BJ (cell line): Measurements from ENCODE around the gene LRRTM1. TPM values are rescaled to one million over a fixed set of nuclear protein-coding genes. Genes with fewer than 3 reads are reported as not detected.

ENCODE experiments used
- CTCF ChIA-PET: fragments of 350-600 bp; formaldehyde crosslinking; extraction: SDS; loops from one replicate; lab custom pipeline; 2021; ENCODE audit warnings: antibody characterized with exemption, inconsistent platforms; lab: Yijun Ruan, JAX
- POLR2A ChIA-PET: fragments of 300-600 bp; sonication (Branson Sonifier 250); formaldehyde crosslinking; extraction: SDS; loops from one replicate; lab custom pipeline; 2021; ENCODE audit warnings: antibody characterized with exemption; lab: Charles Lee
- DNase-seq: peaks from one replicate; pipeline ENCODE4 v3.0.0-alpha.2; 2011; ENCODE audit warnings: low read depth
- H3K27me3 ChIP-seq: 2 replicates; pipeline ENCODE4 v1.6.0; 2011; ENCODE audit warnings: low read length; ENCODE audit not compliant: control insufficient read depth, insufficient read depth
- H3K36me3 ChIP-seq: 2 replicates; pipeline ENCODE4 v1.5.1; 2011; ENCODE audit warnings: low read length; ENCODE audit not compliant: control insufficient read depth, insufficient read depth
- H3K4me3 ChIP-seq: 2 replicates; pipeline ENCODE4 v1.5.1; 2011; ENCODE audit warnings: low read depth, mild to moderate bottlenecking, control low read depth, low read length
- polyA plus RNA-seq: library from polyadenylated mRNA; depleted of rRNA; stranded (reverse); fragments of >200 nt; gene quantifications from 2 replicates; pipeline ENCODE4 v1.2.3, GENCODE V29; 2011
- TF ChIP-seq, protein P1 (sequence below): IDR thresholded peaks from 2 replicates; pipeline ENCODE4 v1.5.1; 2011; ENCODE audit warnings: low read depth, mild to moderate bottlenecking, control low read depth, inconsistent platforms, low read length, moderate library complexity; ENCODE audit not compliant: insufficient read depth

LRRTM1 gene
- polyA plus RNA-seq, 1 experiment = not detected

GRCh38 chr2:80299661-80300060, 4.9 kb downstream of the LRRTM1 start:
- H3K36me3 ChIP-seq = no peaks in the 10 kb centered on the region
- H3K4me3 ChIP-seq = no peak overlapping the region
- TF ChIP-seq, protein P1, sequence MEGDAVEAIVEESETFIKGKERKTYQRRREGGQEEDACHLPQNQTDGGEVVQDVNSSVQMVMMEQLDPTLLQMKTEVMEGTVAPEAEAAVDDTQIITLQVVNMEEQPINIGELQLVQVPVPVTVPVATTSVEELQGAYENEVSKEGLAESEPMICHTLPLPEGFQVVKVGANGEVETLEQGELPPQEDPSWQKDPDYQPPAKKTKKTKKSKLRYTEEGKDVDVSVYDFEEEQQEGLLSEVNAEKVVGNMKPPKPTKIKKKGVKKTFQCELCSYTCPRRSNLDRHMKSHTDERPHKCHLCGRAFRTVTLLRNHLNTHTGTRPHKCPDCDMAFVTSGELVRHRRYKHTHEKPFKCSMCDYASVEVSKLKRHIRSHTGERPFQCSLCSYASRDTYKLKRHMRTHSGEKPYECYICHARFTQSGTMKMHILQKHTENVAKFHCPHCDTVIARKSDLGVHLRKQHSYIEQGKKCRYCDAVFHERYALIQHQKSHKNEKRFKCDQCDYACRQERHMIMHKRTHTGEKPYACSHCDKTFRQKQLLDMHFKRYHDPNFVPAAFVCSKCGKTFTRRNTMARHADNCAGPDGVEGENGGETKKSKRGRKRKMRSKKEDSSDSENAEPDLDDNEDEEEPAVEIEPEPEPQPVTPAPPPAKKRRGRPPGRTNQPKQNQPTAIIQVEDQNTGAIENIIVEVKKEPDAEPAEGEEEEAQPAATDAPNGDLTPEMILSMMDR = no peak
- DNase-seq = no peak
- H3K27me3 ChIP-seq = peaks cover 19% of the 10 kb centered on the region
- ChIA-PET CTCF (interaction anchor here (1.0 to 1.1 kb wide), 2 partner anchors 10 to 61 kb away, joined by 3 read pairs; no protein-coding TSS in a partner anchor), POLR2A (interaction anchor here (0.6 kb wide), 1 partner anchor 61 kb away, joined by 9 read pairs; no protein-coding TSS in a partner anchor)

- H3K4me3 ChIP-seq = no peak overlapping the region
- peaks cover 17% of the 10 kb centered on the region for H3K27me3 ChIP-seq
- no peaks in the 10 kb centered on the region for H3K36me3 ChIP-seq
- ChIA-PET CTCF (interaction anchor here (0.7 to 1.1 kb wide), 2 partner anchors 11 to 50 kb away, joined by 3 read pairs; no protein-coding TSS in a partner anchor), POLR2A (interaction anchor here (0.6 kb wide), 1 partner anchor 61 kb away, joined by 9 read pairs; no protein-coding TSS in a partner anchor)
- no peak for DNase-seq
- TF ChIP-seq, protein P1 = no peak
Observed at GRCh38 chr2:80298954-80299353, 5.6 kb downstream of the LRRTM1 start.

DNA sequence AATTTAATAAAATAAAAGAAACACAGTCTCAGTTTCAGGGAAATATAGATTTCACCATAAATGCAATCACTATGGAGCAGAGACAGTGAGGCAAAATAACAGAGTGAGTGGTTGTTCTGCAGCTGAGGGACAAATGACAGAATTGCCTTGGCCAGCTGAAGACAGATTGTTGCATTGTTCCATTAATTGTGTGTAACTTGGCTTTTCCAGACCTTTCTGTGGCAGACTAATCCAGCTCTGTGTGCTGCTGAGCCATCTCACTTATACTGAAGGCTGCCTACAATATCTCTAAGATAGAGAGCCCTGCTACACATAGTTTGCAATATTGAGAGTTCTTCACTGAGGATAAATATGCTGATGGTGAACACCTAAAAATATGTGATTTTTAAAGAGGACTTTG, 11.5 kb downstream of the LRRTM1 start:
- CTCF ChIA-PET = no interaction called here
- DNase-seq = no peak
- Histone ChIP-seq H3K4me3 (no peak overlapping the region), H3K36me3 (no peaks in the 10 kb centered on the region), H3K27me3 (no peaks in the 10 kb centered on the region; the same call in 1 of the 2 replicates)
- POLR2A ChIA-PET = no interaction called here
- TF ChIP-seq, protein P1 = no peak

DNA sequence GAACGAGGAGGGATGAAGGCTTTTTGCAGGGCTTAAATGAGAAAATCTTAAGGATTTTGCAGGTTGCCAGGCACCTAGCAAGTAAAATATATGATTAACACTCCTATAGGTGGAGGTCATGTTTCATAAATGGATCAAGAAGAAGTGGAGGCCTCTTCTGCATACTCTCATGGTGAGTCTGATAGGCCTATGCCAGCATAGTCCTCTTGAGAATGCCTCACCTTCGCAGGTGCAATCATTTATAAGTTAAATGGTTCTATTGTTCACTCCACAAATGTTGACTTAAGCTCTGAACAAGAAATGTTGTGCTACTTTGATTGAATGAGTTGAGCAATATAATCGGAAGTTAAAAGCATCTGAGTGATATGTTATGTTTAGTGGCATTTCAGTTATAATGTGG, 12.1 kb downstream of the LRRTM1 start:
- POLR2A ChIA-PET = no interaction called here
- CTCF ChIA-PET = no interaction called here

DNA sequence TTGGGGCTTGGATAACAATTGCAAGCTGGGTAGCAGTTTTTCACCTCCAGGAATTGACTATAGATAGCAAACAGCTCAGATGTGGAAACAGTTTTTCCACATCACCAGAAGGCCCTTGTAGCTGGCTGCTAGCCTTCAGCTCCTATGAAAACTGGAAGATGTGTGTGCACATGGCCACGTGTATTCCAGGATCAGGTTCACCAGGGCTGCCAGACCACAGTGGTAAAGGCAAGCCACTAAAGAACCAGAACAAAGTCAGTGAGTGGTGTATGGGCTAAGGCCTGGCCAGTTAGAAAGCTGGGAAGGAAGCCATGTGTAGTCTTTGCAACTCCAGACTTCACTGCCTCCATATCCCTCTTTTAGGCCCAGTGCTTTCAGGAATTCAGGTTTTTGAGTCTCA, 12.9 kb downstream of the LRRTM1 start:
- H3K4me3 ChIP-seq = no peak overlapping the region
- no peaks in the 10 kb centered on the region; the same call in 1 of the 2 replicates for H3K27me3 ChIP-seq
- no peak for DNase-seq
- ChIA-PET CTCF (no interaction called here), POLR2A (no interaction called here)
- TF ChIP-seq, protein P1 = no peak
- H3K36me3 ChIP-seq = no peaks in the 10 kb centered on the region

More for the DNA sequence above, 12.1 kb downstream of the LRRTM1 start:
- no peaks in the 10 kb centered on the region for H3K36me3 ChIP-seq
- no peaks in the 10 kb centered on the region; the same call in 1 of the 2 replicates for H3K27me3 ChIP-seq
- no peak for DNase-seq
- TF ChIP-seq, protein P1 = no peak
- no peak overlapping the region for H3K4me3 ChIP-seq
